OCI-LY1 (cell line): Measurements from ENCODE around the gene KCTD16.

Source experiments
- H2AFZ ChIP-seq: fragments of 200-600 bp; sonication (generic), shearing (Covaris generic); 2 replicates; pipeline ENCODE4 v1.6.0; 2014; ENCODE audit warnings: antibody characterized with exemption, mild to moderate bottlenecking, low read length
- H3F3A ChIP-seq: fragments of 200-600 bp; sonication (generic), shearing (Covaris generic); 2 replicates; pipeline ENCODE4 v1.6.0; 2014; ENCODE audit warnings: mild to moderate bottlenecking, antibody characterized with exemption, low read length, moderate library complexity; ENCODE audit not compliant: insufficient read depth
- H3K27ac ChIP-seq: fragments of 200-600 bp; sonication (generic); 2 replicates; pipeline ENCODE4 v1.5.1; 2014; ENCODE audit warnings: low read length, mixed run types, mild to moderate bottlenecking, low read depth; ENCODE audit not compliant: poor library complexity, severe bottlenecking
- H3K27me3 ChIP-seq: fragments of 200-600 bp; sonication (generic); 2 replicates; pipeline ENCODE4 v1.6.0; 2014; ENCODE audit warnings: antibody characterized with exemption, mild to moderate bottlenecking, low read length, moderate library complexity; ENCODE audit not compliant: insufficient read depth
- H3K36me3 ChIP-seq: fragments of 200-600 bp; sonication (generic); 2 replicates; pipeline ENCODE4 v1.6.1; 2014; ENCODE audit warnings: mild to moderate bottlenecking, antibody characterized with exemption, low read length, moderate library complexity, mixed read lengths; ENCODE audit not compliant: insufficient read depth
- H3K4me1 ChIP-seq: fragments of 200-600 bp; sonication (generic); 2 replicates; pipeline ENCODE4 v1.5.1; 2014; ENCODE audit warnings: mild to moderate bottlenecking, low read length, moderate library complexity; ENCODE audit not compliant: insufficient read depth, severe bottlenecking
- H3K4me2 ChIP-seq: fragments of 200-600 bp; sonication (generic), shearing (Covaris generic); 2 replicates; pipeline ENCODE4 v1.6.1; 2014; ENCODE audit warnings: low read length
- H3K4me3 ChIP-seq: fragments of 200-600 bp; sonication (generic); 2 replicates; pipeline ENCODE4 v1.5.1; 2014; ENCODE audit warnings: low read length, low read depth, mild to moderate bottlenecking, mixed read lengths; ENCODE audit not compliant: poor library complexity, severe bottlenecking
- H3K79me2 ChIP-seq: fragments of 200-600 bp; shearing (Covaris generic); 2 replicates; pipeline ENCODE4 v1.6.1; 2016; ENCODE audit warnings: mixed run types, low read length, mixed read lengths; ENCODE audit not compliant: insufficient read depth
- H3K9ac ChIP-seq: fragments of 200-600 bp; sonication (generic), shearing (Covaris generic); 2 replicates; pipeline ENCODE4 v1.6.1; 2014; ENCODE audit warnings: mild to moderate bottlenecking, low read length, mixed read lengths
- H3K9me2 ChIP-seq: fragments of 200-600 bp; sonication (generic), shearing (Covaris generic); 2 replicates; pipeline ENCODE4 v1.6.1; 2014; ENCODE audit warnings: low read depth, mild to moderate bottlenecking, low read length, mixed read lengths
- H3K9me3 ChIP-seq: fragments of 200-600 bp; shearing (Covaris generic); 2 replicates; pipeline ENCODE4 v1.6.1; 2014; ENCODE audit warnings: low read length, mixed read lengths
- H4K20me1 ChIP-seq: fragments of 200-600 bp; sonication (generic), shearing (Covaris generic); 2 replicates; pipeline ENCODE4 v1.6.0; 2016; ENCODE audit warnings: mild to moderate bottlenecking, low read length; ENCODE audit not compliant: insufficient read depth
- CTCF ChIP-seq: fragments of 200-600 bp; sonication (generic), shearing (Covaris generic); IDR thresholded peaks from 2 replicates; pipeline ENCODE4 v1.5.1; 2017; ENCODE audit warnings: mild to moderate bottlenecking, antibody characterized with exemption, low read length, moderate library complexity, mixed read lengths
- EZH2 ChIP-seq: fragments of 200-600 bp; sonication (generic), shearing (Covaris generic); IDR thresholded peaks from 2 replicates; pipeline ENCODE4 v1.8.0; 2017; ENCODE audit warnings: borderline replicate concordance, mixed run types, mild to moderate bottlenecking, antibody characterized with exemption, low read length, moderate library complexity, mixed read lengths

KCTD16 gene

GRCh38 chr5:144202726-144203125 is 32.1 kb downstream of the KCTD16 start:
- Histone ChIP-seq H3K27ac (no peak overlapping the region), H4K20me1 (no peaks in the 10 kb centered on the region), H3F3A (no peaks in the 10 kb centered on the region), H3K4me1 (no peaks in the 10 kb centered on the region), H3K4me3 (no peak overlapping the region), H3K9ac (no peak overlapping the region), H3K27me3 (no peaks in the 10 kb centered on the region), H3K36me3 (no peaks in the 10 kb centered on the region), H3K79me2 (no peaks in the 10 kb centered on the region), H3K4me2 (no peak overlapping the region), H3K9me2 (no peaks in the 10 kb centered on the region), H3K9me3 (no peaks in the 10 kb centered on the region), H2AFZ (no peak overlapping the region)
- no peak for TF ChIP-seq EZH2
- TF ChIP-seq CTCF: no peak

- H3K9me3 ChIP-seq: no peaks in the 10 kb centered on the region
- no peaks in the 10 kb centered on the region for H3K9me2 ChIP-seq
- no peak overlapping the region for H3K27ac ChIP-seq
- no peaks in the 10 kb centered on the region for H3K79me2 ChIP-seq
- H3K9ac ChIP-seq: no peak overlapping the region
- no peaks in the 10 kb centered on the region for H3F3A ChIP-seq
- H3K4me2 ChIP-seq: no peak overlapping the region
- TF ChIP-seq CTCF (peak; percentile 93), EZH2 (no peak)
- no peaks in the 10 kb centered on the region for H3K4me1 ChIP-seq
- H3K27me3 ChIP-seq: no peaks in the 10 kb centered on the region
- no peaks in the 10 kb centered on the region for H3K36me3 ChIP-seq
- no peak overlapping the region for H2AFZ ChIP-seq
- no peaks in the 10 kb centered on the region for H4K20me1 ChIP-seq
- H3K4me3 ChIP-seq: no peak overlapping the region
Observed at GRCh38 chr5:144203750-144204596, 33.3 kb downstream of the KCTD16 start.

GRCh38 chr5:144205141-144205551 is 34.5 kb downstream of the KCTD16 start:
- Histone ChIP-seq H3K4me1 (no peaks in the 10 kb centered on the region), H2AFZ (no peak overlapping the region), H3F3A (no peaks in the 10 kb centered on the region), H3K36me3 (no peaks in the 10 kb centered on the region), H3K79me2 (no peaks in the 10 kb centered on the region), H4K20me1 (no peaks in the 10 kb centered on the region), H3K9me2 (no peaks in the 10 kb centered on the region), H3K9ac (no peak overlapping the region), H3K27ac (no peak overlapping the region), H3K4me3 (no peak overlapping the region), H3K27me3 (no peaks in the 10 kb centered on the region), H3K4me2 (no peak overlapping the region), H3K9me3 (no peaks in the 10 kb centered on the region)
- TF ChIP-seq EZH2 (no peak), CTCF (no peak)
